ENCODE measurements around the gene ADAMTSL3. TPM values are rescaled to one million over a fixed set of nuclear protein-coding genes. Genes with fewer than 3 reads are reported as not detected.
"Not testable (repeated sequence)": the region's sequence is repeated elsewhere in the genome, so short reads cannot be mapped to it uniquely, and the experiment has no call there.

Gene ADAMTSL3
- total and polyA plus RNA-seq, 2 donors (not counting 1 experiment from before 2014, with no cell fraction given), result 0.01 TPM; not detected in 1

DNA sequence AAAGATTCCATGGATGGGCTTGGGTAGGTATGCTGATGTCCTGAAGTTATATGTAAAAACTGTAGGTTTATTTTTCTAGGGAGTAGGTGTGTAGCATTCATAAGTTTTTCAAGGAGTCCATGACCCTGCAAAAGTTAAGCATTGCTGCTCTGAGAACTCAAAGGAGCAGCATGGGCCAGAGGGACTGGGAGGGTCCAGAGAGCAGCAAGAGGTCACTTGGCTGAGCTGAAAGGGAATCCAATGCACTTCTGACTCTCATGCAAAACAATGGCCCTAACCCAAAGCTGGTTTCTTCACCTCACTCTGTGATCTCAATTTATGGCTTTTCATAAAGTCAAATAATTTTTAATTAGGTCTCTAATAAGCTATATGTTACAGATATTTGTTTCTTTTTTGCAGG lies 383.4 kb downstream of the ADAMTSL3 start:
- H3K27me3 Mint-ChIP-seq, result peaks cover 16% of the 10 kb centered on the region
- Histone ChIP-seq H3K4me2 (replicated peaks; ENCODE audit: low read depth, low read length, poor library complexity, severe bottlenecking) (no peak overlapping the region), H4K20me1 (ENCODE audit: control insufficient read depth, insufficient read depth, low read length, poor library complexity, severe bottlenecking) (no peaks in the 10 kb centered on the region), H2AFZ (ENCODE audit: insufficient read depth, low read depth, low read length, poor library complexity, severe bottlenecking) (no peak overlapping the region), H3K27me3 (replicated peaks in 1 of 4; ENCODE audit: control extremely low read depth in 1 of 4, control insufficient read depth in 3 of 4, insufficient read depth in 4 of 4, low read length in 3 of 4) (peaks cover 0 to 4% (median 1%) of the 10 kb centered on the region in 4 experiments), H3K27ac (ENCODE audit: low read length in 2 of 2) (no peak overlapping the region), H3K79me2 (ENCODE audit: control insufficient read depth, insufficient read depth, low read length) (no peaks in the 10 kb centered on the region), H3K9ac (ENCODE audit: low read length) (no peak overlapping the region), H3K36me3 (replicated peaks in 1 of 2; ENCODE audit: control extremely low read depth in 1 of 2, control insufficient read depth in 1 of 2, extremely low read depth in 1 of 2, insufficient read depth in 2 of 2, low read length in 1 of 2) (no peaks in the 10 kb centered on the region), H3K4me1 (ENCODE audit: control insufficient read depth in 2 of 2, insufficient read depth in 2 of 2, low read length in 2 of 2) (no peaks in the 10 kb centered on the region), H3K4me3 (ENCODE audit: control extremely low read depth in 1 of 5, extremely low read depth in 1 of 5, insufficient read depth in 1 of 5, low read depth in 2 of 5, low read length in 4 of 5) (no peak overlapping the region), H3K9me3 (ENCODE audit: control extremely low read depth in 1 of 3, control insufficient read depth in 2 of 3, insufficient read depth in 1 of 3, low read length in 2 of 3) (no peaks in the 10 kb centered on the region)
- no peak for TF ChIP-seq EZH2 (IDR thresholded peaks at IDR 0.05; ENCODE audit: borderline replicate concordance, insufficient read depth, low read depth, low read length, poor library complexity, severe bottlenecking)
- no peak for TF ChIP-seq CTCF (IDR thresholded peaks at IDR 0.05)
- H3K9me3 Mint-ChIP-seq (ENCODE audit: insufficient read depth), result no peaks in the 10 kb centered on the region
- DNase-seq (no peak), ATAC-seq (ENCODE audit: low read depth) (no peak)
- intact Hi-C loops (cut with micrococcal nuclease), result no loop called here
- POLR2A ChIA-PET, result no interaction called here
- no peak overlapping the region for H3K4me3 Mint-ChIP-seq
- no peaks in the 10 kb centered on the region for H3K4me1 Mint-ChIP-seq
- CTCF ChIA-PET, result no interaction called here
- no peak overlapping the region for H3K27ac Mint-ChIP-seq

- H3K9ac ChIP-seq (ENCODE audit: low read length); H3K79me2 ChIP-seq (ENCODE audit: control insufficient read depth, insufficient read depth, low read length); POLR2A ChIA-PET; H3K36me3 ChIP-seq (replicated peaks in 1 of 2; ENCODE audit: control extremely low read depth in 1 of 2, control insufficient read depth in 1 of 2, extremely low read depth in 1 of 2, insufficient read depth in 2 of 2, low read length in 1 of 2); H3K4me3 Mint-ChIP-seq; H3K4me1 Mint-ChIP-seq; DNase-seq; intact Hi-C loops (cut with micrococcal nuclease); H3K4me2 ChIP-seq (replicated peaks; ENCODE audit: low read depth, low read length, poor library complexity, severe bottlenecking); H3K27ac ChIP-seq (ENCODE audit: low read length in 2 of 2); H3K27ac Mint-ChIP-seq; CTCF ChIA-PET; H3K9me3 ChIP-seq (ENCODE audit: control extremely low read depth in 1 of 3, control insufficient read depth in 2 of 3, insufficient read depth in 1 of 3, low read length in 2 of 3); H3K4me3 ChIP-seq (ENCODE audit: control extremely low read depth in 1 of 5, extremely low read depth in 1 of 5, insufficient read depth in 1 of 5, low read depth in 2 of 5, low read length in 4 of 5); H3K4me1 ChIP-seq (ENCODE audit: control insufficient read depth in 2 of 2, insufficient read depth in 2 of 2, low read length in 2 of 2); H4K20me1 ChIP-seq (ENCODE audit: control insufficient read depth, insufficient read depth, low read length, poor library complexity, severe bottlenecking); ATAC-seq (ENCODE audit: low read depth); H2AFZ ChIP-seq (ENCODE audit: insufficient read depth, low read depth, low read length, poor library complexity, severe bottlenecking); H3K27me3 ChIP-seq (replicated peaks in 1 of 4; ENCODE audit: control extremely low read depth in 1 of 4, control insufficient read depth in 3 of 4, insufficient read depth in 4 of 4, low read length in 3 of 4): not testable (repeated sequence)
- Mint-ChIP-seq H3K27me3 (peaks cover 13% of the 10 kb centered on the region), H3K9me3 (ENCODE audit: insufficient read depth) (peaks cover 10% of the 10 kb centered on the region)
- WGBS (ENCODE audit: insufficient coverage), result 87% methylated on average over 18 of the region's 18 CpGs
These were observed 388.6 kb downstream of the ADAMTSL3 start for GRCh38 chr15:84042434-84043056.
